Mammary epithelial cell (primary cell): ENCODE measurements around the gene SEMA3C.

Experiments
- CTCF ChIP-seq, 2 donors: IDR thresholded peaks in 1 of 2; conservative IDR thresholded peaks in 1 of 2; 2 replicates each; pipeline ENCODE4 v1.5.1; 2011 to 2012; ENCODE audit warnings: inconsistent platforms in 2 of 2, low read length in 2 of 2, mild to moderate bottlenecking in 2 of 2, control low read depth in 1 of 2, low read depth in 1 of 2; ENCODE audit not compliant: insufficient read depth in 1 of 2; ENCODE audit errors: extremely low read depth in 1 of 2
- EZH2 ChIP-seq: IDR thresholded peaks from 2 replicates; pipeline ENCODE4 v1.6.1; 2012; ENCODE audit warnings: low read length, inconsistent platforms, borderline replicate concordance

DNA sequence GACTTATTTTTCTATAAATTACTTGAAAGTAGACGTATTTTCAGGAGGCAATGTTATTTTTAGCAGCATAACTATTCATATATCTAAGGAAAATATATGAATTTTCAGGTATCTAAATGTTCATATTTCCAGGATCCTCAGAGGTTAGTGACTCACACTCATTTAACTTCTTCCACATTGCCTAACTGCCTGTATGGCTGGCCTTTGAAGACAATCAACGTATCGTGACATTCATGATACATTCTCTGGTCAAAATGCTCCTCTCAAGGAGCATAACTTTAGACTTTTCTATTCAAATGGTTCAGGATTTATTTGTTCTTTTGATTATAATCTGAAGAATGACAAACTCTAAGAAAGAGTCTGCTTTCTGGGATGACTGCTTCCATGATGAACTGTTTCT, 89.3 kb downstream of the SEMA3C start:
- TF ChIP-seq CTCF (conservative IDR thresholded peaks at IDR 0.05 in 1 of 2, IDR thresholded peaks at IDR 0.05 in 1 of 2; ENCODE audit: extremely low read depth in 1 of 2, insufficient read depth in 1 of 2, low read depth in 1 of 2, low read length in 2 of 2) (no peak), EZH2 (no peak)
